HEK293 (cell line): Measurements from ENCODE around the gene NEK6.

ENCODE experiments used
- CTCF ChIA-PET: fragments of 350-600 bp; formaldehyde crosslinking; extraction: SDS; loops from one replicate; lab custom pipeline; 2021; ENCODE audit warnings: antibody characterized with exemption; lab: Yijun Ruan, JAX
- POLR2A ChIA-PET: fragments of 300-600 bp; formaldehyde crosslinking; extraction: SDS; loops from one replicate; lab custom pipeline; 2020; ENCODE audit warnings: antibody characterized with exemption, inconsistent platforms; lab: Yijun Ruan, JAX
- H3K27ac ChIP-seq: fragments of 200-500 bp; sonication (Bioruptor generic); 2 replicates; pipeline ENCODE4 v1.5.1; 2014; ENCODE audit warnings: low read depth, low read length, control low read depth, inconsistent platforms; ENCODE audit errors: extremely low read depth
- H3K36me3 ChIP-seq, 2 experiments: fragments of 200-500 bp in 1 of 2; sonication (Bioruptor generic) in 1 of 2; 1 replicate in 1 of 2; 2 replicates in 1 of 2; pipeline ENCODE4 v1.5.1; 2014 to 2017; ENCODE audit warnings: inconsistent platforms in 2 of 2, low read length in 2 of 2; ENCODE audit not compliant: control insufficient read depth in 2 of 2, insufficient read depth in 1 of 2
- H3K4me1 ChIP-seq: fragments of 200-500 bp; sonication (Bioruptor generic); 2 replicates; pipeline ENCODE4 v1.5.1; 2014; ENCODE audit warnings: mild to moderate bottlenecking, low read length, inconsistent platforms; ENCODE audit not compliant: control insufficient read depth, insufficient read depth
- H3K4me3 ChIP-seq: 2 replicates; pipeline ENCODE4 v1.5.1; 2011; ENCODE audit warnings: low read depth, mild to moderate bottlenecking, control low read depth, low read length, moderate library complexity
- H3K9me3 ChIP-seq: fragments of 200-500 bp; sonication (Bioruptor generic); 2 replicates; pipeline ENCODE4 v1.5.1; 2014; ENCODE audit warnings: low read depth, low read length, inconsistent platforms; ENCODE audit not compliant: control insufficient read depth, insufficient read depth
- GLIS1 ChIP-seq: fragments of 450-650 bp; formaldehyde crosslinking; IDR thresholded peaks from 2 replicates; pipeline ENCODE4 v1.5.1; 2016; ENCODE audit warnings: missing biosample characterization, missing genetic modification characterization
- MEIS1 ChIP-seq: sonication (generic); formaldehyde crosslinking; IDR thresholded peaks from 2 replicates; pipeline ENCODE4 v1.8.1; 2022; ENCODE audit warnings: missing genetic modification reagents, mild to moderate bottlenecking, borderline replicate concordance
- RBAK ChIP-seq: fragments of 450-650 bp; formaldehyde crosslinking; IDR thresholded peaks from 2 replicates; pipeline ENCODE4 v1.5.1; 2016; ENCODE audit warnings: missing biosample characterization, missing genetic modification characterization
- SP2 ChIP-seq: fragments of 450-650 bp; formaldehyde crosslinking; IDR thresholded peaks from 2 replicates; pipeline ENCODE4 v1.5.1; 2016; ENCODE audit warnings: missing biosample characterization, missing genetic modification characterization
- ZFP37 ChIP-seq: fragments of 450-650 bp; formaldehyde crosslinking; IDR thresholded peaks from 2 replicates; pipeline ENCODE4 v1.5.1; 2016; ENCODE audit warnings: missing biosample characterization, missing genetic modification characterization
- ZNF24 ChIP-seq: fragments of 450-650 bp; formaldehyde crosslinking; IDR thresholded peaks from 2 replicates; pipeline ENCODE4 v1.5.1; 2016; ENCODE audit warnings: missing biosample characterization, missing genetic modification characterization
- ZNF423 ChIP-seq: fragments of 450-650 bp; formaldehyde crosslinking; IDR thresholded peaks from 2 replicates; pipeline ENCODE4 v1.5.1; 2016; ENCODE audit warnings: missing biosample characterization, missing genetic modification characterization
- ZNF488 ChIP-seq: fragments of 450-650 bp; formaldehyde crosslinking; IDR thresholded peaks from 2 replicates; pipeline ENCODE4 v1.5.1; 2016; ENCODE audit warnings: missing biosample characterization, missing genetic modification characterization
- ZNF510 ChIP-seq: fragments of 450-650 bp; formaldehyde crosslinking; IDR thresholded peaks from 2 replicates; pipeline ENCODE4 v1.5.1; 2018; ENCODE audit warnings: mild to moderate bottlenecking, missing genetic modification characterization, missing biosample characterization; ENCODE audit not compliant: insufficient replicate concordance
- ZNF530 ChIP-seq: fragments of 450-650 bp; formaldehyde crosslinking; IDR thresholded peaks from 2 replicates; pipeline ENCODE4 v1.5.1; 2016; ENCODE audit warnings: low read depth, missing biosample characterization, missing genetic modification characterization
- ZNF549 ChIP-seq: fragments of 450-650 bp; IDR thresholded peaks from 2 replicates; pipeline ENCODE4 v1.5.1; 2018; ENCODE audit warnings: missing biosample characterization, missing genetic modification characterization, mild to moderate bottlenecking, inconsistent platforms, moderate library complexity
- ZNF561 ChIP-seq: fragments of 450-650 bp; IDR thresholded peaks from 2 replicates; pipeline ENCODE4 v1.5.1; 2018; ENCODE audit warnings: missing biosample characterization, missing genetic modification characterization, borderline replicate concordance
- ZNF692 ChIP-seq: fragments of 450-650 bp; formaldehyde crosslinking; IDR thresholded peaks from 2 replicates; pipeline ENCODE4 v1.5.1; 2016; ENCODE audit warnings: missing biosample characterization, missing genetic modification characterization
- ZNF830 ChIP-seq: fragments of 450-650 bp; IDR thresholded peaks from 2 replicates; pipeline ENCODE4 v1.5.0; 2018; ENCODE audit warnings: missing biosample characterization, missing genetic modification characterization, low read depth, mild to moderate bottlenecking, moderate library complexity
- ZNF843 ChIP-seq: fragments of 450-650 bp; formaldehyde crosslinking; IDR thresholded peaks from 2 replicates; pipeline ENCODE4 v1.5.1; 2016; ENCODE audit warnings: missing biosample characterization, missing genetic modification characterization
- ZSCAN18 ChIP-seq: fragments of 450-650 bp; formaldehyde crosslinking; IDR thresholded peaks from 2 replicates; pipeline ENCODE4 v1.5.1; 2016; ENCODE audit warnings: missing biosample characterization, missing genetic modification characterization

Gene NEK6

GRCh38 chr9:124309667-124310084 is 51.9 kb downstream of the NEK6 start (continued):
- TF ChIP-seq ZFP37 (tag by site-specific recombination), result peak; percentile 33; the same call in 1 of the 2 replicates

- H3K36me3 ChIP-seq, result peaks cover 0 to 26% of the 10 kb centered on the region in 2 experiments; a peak in 1 of 3 replicates
- no peak overlapping the region for H3K4me3 ChIP-seq
- TF ChIP-seq ZSCAN18 (tag by site-specific recombination) (no peak), ZNF510 (no peak), ZNF488 (no peak), ZFP37 (tag by site-specific recombination) (no peak), ZNF830 (tag by site-specific recombination) (no peak), ZNF24 (tag by site-specific recombination) (no peak)
- ChIA-PET POLR2A (no interaction called here), CTCF (interaction anchor here (0.7 to 1.6 kb wide), 5 partner anchors 9 to 185 kb away, joined by 3 to 9 read pairs (median 5); no protein-coding TSS in a partner anchor)
- H3K9me3 ChIP-seq, result no peaks in the 10 kb centered on the region
- no peaks in the 10 kb centered on the region for H3K4me1 ChIP-seq
- H3K27ac ChIP-seq, result no peak overlapping the region
These were observed 53.5 kb downstream of the NEK6 start for GRCh38 chr9:124311283-124311682.

GRCh38 chr9:124312290-124313265 is 54.8 kb downstream of the NEK6 start:
- POLR2A ChIA-PET, result no interaction called here
- CTCF ChIA-PET, result interaction anchor here (0.6 to 1.6 kb wide), 2 partner anchors 9 to 20 kb away, joined by 3 to 9 read pairs; no protein-coding TSS in a partner anchor
- no peaks in the 10 kb centered on the region for H3K4me1 ChIP-seq
- H3K4me3 ChIP-seq, result no peak overlapping the region
- H3K27ac ChIP-seq, result no peak overlapping the region
- no peaks in the 10 kb centered on the region for H3K9me3 ChIP-seq
- H3K36me3 ChIP-seq, result peaks cover 0 to 34% of the 10 kb centered on the region in 2 experiments; a peak in 1 of 3 replicates
- no peak for TF ChIP-seq MEIS1 (CRISPR knock-in tag)

- no peak overlapping the region for H3K27ac ChIP-seq
- H3K4me1 ChIP-seq, result no peaks in the 10 kb centered on the region
- H3K4me3 ChIP-seq, result no peak overlapping the region
- CTCF ChIA-PET, result interaction anchor here (0.7 kb wide), 1 partner anchor 8 kb away, joined by 4 read pairs; no protein-coding TSS in a partner anchor
- H3K36me3 ChIP-seq, result peaks cover 0 to 34% of the 10 kb centered on the region in 2 experiments; a peak in 1 of 3 replicates
- TF ChIP-seq ZNF549 (tag by site-specific recombination) (no peak), ZFP37 (tag by site-specific recombination) (no peak), ZNF843 (tag by site-specific recombination) (no peak), ZNF530 (no peak), RBAK (tag by site-specific recombination) (no peak)
- TF ChIP-seq, all 188 proteins: peak for 0
- POLR2A ChIA-PET, result no interaction called here
- no peaks in the 10 kb centered on the region for H3K9me3 ChIP-seq
These were observed 56.2 kb downstream of the NEK6 start for GRCh38 chr9:124313940-124314339.

GRCh38 chr9:124315882-124316281 is 58.1 kb downstream of the NEK6 start:
- ChIA-PET CTCF (interaction anchor here (0.9 to 1.1 kb wide), 2 partner anchors 27 to 189 kb away, joined by 3 read pairs; no protein-coding TSS in a partner anchor), POLR2A (no interaction called here)
- no peaks in the 10 kb centered on the region for H3K9me3 ChIP-seq
- no peaks in the 10 kb centered on the region for H3K4me1 ChIP-seq
- no peak overlapping the region for H3K4me3 ChIP-seq
- H3K36me3 ChIP-seq, result peaks cover 0 to 34% of the 10 kb centered on the region in 2 experiments; a peak in 1 of 3 replicates
- H3K27ac ChIP-seq, result no peak overlapping the region
- TF ChIP-seq ZNF423 (tag by site-specific recombination) (no peak), ZNF692 (tag by site-specific recombination) (no peak), ZNF561 (tag by site-specific recombination) (no peak), GLIS1 (tag by site-specific recombination) (no peak), SP2 (no peak)
